Neural crest cell (in vitro differentiated cells): ENCODE data around the gene MAS1. TPM values are rescaled to one million over a fixed set of nuclear protein-coding genes. Genes with fewer than 3 reads are reported as not detected.
"Not testable (repeated sequence)": the region's sequence is repeated elsewhere in the genome, so short reads cannot be mapped to it uniquely, and the experiment has no call there.

Experiments
- DNase-seq: peaks from one replicate; pipeline ENCODE4 v3.0.0; 2021; ENCODE audit warnings: low read depth, mixed read lengths, low spot score
- H3K27ac Mint-ChIP-seq: one replicate; pipeline ENCODE4 v1.8.0; 2021; ENCODE audit warnings: mild to moderate bottlenecking, mixed read lengths; ENCODE audit not compliant: unreplicated experiment
- H3K27me3 Mint-ChIP-seq: 2 replicates; pipeline ENCODE4 v1.8.0; 2021; ENCODE audit warnings: low read depth, mild to moderate bottlenecking, mixed read lengths
- H3K36me3 Mint-ChIP-seq: 2 replicates; pipeline ENCODE4 v1.8.0; 2021; ENCODE audit warnings: low read depth, mild to moderate bottlenecking, mixed read lengths
- H3K4me1 Mint-ChIP-seq: 2 replicates; pipeline ENCODE4 v1.8.0; 2021; ENCODE audit warnings: mixed read lengths
- H3K4me3 Mint-ChIP-seq: one replicate; pipeline ENCODE4 v1.8.0; 2021; ENCODE audit warnings: mild to moderate bottlenecking, mixed read lengths
- H3K9me3 Mint-ChIP-seq: 2 replicates; pipeline ENCODE4 v1.8.0; 2021; ENCODE audit warnings: mixed read lengths
- CTCF ChIP-seq: fragments of 200-600 bp; sonication (generic); conservative IDR thresholded peaks from 2 replicates; pipeline ENCODE4 v1.5.0; 2021; ENCODE audit warnings: antibody characterized with exemption, mild to moderate bottlenecking
- total RNA-seq: library from RNA; stranded (reverse); gene quantifications from 2 replicates; pipeline ENCODE4 v1.2.1, GENCODE V29; 2021

The MAS1 gene
- total RNA-seq, 1 donor from 2014 or later = not detected

GRCh38 chr6:159915397-159915796, 24.6 kb downstream of the MAS1 start:
- no peak for TF ChIP-seq CTCF
- H3K36me3 Mint-ChIP-seq = no peaks in the 10 kb centered on the region
- no peak overlapping the region for H3K4me3 Mint-ChIP-seq

GRCh38 chr6:159916237-159916636, 25.4 kb downstream of the MAS1 start:
- no peak for DNase-seq
- peaks cover 25% of the 10 kb centered on the region for H3K27me3 Mint-ChIP-seq
- no peaks in the 10 kb centered on the region for H3K9me3 Mint-ChIP-seq
- H3K27ac Mint-ChIP-seq = no peak overlapping the region
- H3K36me3 Mint-ChIP-seq = no peaks in the 10 kb centered on the region
- H3K4me1 Mint-ChIP-seq = no peaks in the 10 kb centered on the region
- no peak for TF ChIP-seq CTCF
- H3K4me3 Mint-ChIP-seq = no peak overlapping the region

More at GRCh38 chr6:159915397-159915796, 24.6 kb downstream of the MAS1 start:
- DNase-seq = no peak
- Mint-ChIP-seq H3K27me3 (peaks cover 29% of the 10 kb centered on the region), H3K9me3 (no peaks in the 10 kb centered on the region), H3K27ac (no peak overlapping the region), H3K4me1 (no peaks in the 10 kb centered on the region)

GRCh38 chr6:159916752-159917151, 26.0 kb downstream of the MAS1 start:
- no peak overlapping the region for H3K27ac Mint-ChIP-seq
- no peak overlapping the region for H3K4me3 Mint-ChIP-seq
- DNase-seq = no peak
- no peaks in the 10 kb centered on the region for H3K9me3 Mint-ChIP-seq
- H3K4me1 Mint-ChIP-seq = no peaks in the 10 kb centered on the region
- peaks cover 25% of the 10 kb centered on the region for H3K27me3 Mint-ChIP-seq
- no peak for TF ChIP-seq CTCF
- no peaks in the 10 kb centered on the region for H3K36me3 Mint-ChIP-seq

- no peak overlapping the region for H3K4me3 Mint-ChIP-seq
- H3K36me3 Mint-ChIP-seq = no peaks in the 10 kb centered on the region
- no peak for DNase-seq
- H3K27me3 Mint-ChIP-seq = peaks cover 14% of the 10 kb centered on the region
- H3K4me1 Mint-ChIP-seq = no peaks in the 10 kb centered on the region
- H3K27ac Mint-ChIP-seq = no peak overlapping the region
- no peak for TF ChIP-seq CTCF
- peaks cover 1% of the 10 kb centered on the region for H3K9me3 Mint-ChIP-seq
Measured at GRCh38 chr6:159919011-159919511, 28.3 kb downstream of the MAS1 start.

- peaks cover 18% of the 10 kb centered on the region for H3K27me3 Mint-ChIP-seq
Measured at GRCh38 chr6:159919800-159920199, 29.0 kb downstream of the MAS1 start.

GRCh38 chr6:159924150-159924549, 33.4 kb downstream of the MAS1 start:
- peaks cover 18% of the 10 kb centered on the region for H3K27me3 Mint-ChIP-seq
- H3K9me3 Mint-ChIP-seq, H3K36me3 Mint-ChIP-seq, H3K4me3 Mint-ChIP-seq, H3K27ac Mint-ChIP-seq, H3K4me1 Mint-ChIP-seq, DNase-seq: not testable (repeated sequence)

More at GRCh38 chr6:159919800-159920199, 29.0 kb downstream of the MAS1 start:
- H3K4me3 Mint-ChIP-seq = no peak overlapping the region
- H3K27ac Mint-ChIP-seq = no peak overlapping the region
- no peaks in the 10 kb centered on the region for H3K4me1 Mint-ChIP-seq
- no peak for TF ChIP-seq CTCF
- H3K36me3 Mint-ChIP-seq = no peaks in the 10 kb centered on the region
- peaks cover 3% of the 10 kb centered on the region for H3K9me3 Mint-ChIP-seq
- DNase-seq = no peak
